ENCODE results near the gene USF1.
A peak's percentile ranks its signal among the peaks of the same experiment; 100 is the strongest.

USF1 gene

DNA sequence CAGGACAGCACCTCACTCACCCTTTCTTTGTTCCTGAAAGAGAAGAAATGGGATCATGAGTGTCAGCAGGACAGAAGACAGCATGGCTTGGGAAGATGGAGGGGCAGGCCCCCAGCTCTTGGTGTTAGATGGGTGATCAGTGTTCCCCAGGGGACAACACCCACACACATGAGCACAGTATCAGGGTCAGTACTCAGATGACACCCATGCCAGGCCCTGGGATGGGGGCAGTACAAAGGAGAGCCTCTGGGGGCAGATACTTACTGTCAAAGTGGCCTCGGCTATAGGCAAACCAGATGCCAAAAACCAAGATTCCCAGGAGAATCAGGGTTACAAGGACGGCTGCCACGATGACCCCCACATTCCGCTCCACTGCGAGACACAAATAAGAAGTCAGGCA lies 46.4 kb downstream of the USF1 start:
- H3K27ac ChIP-seq (ENCODE audit: low read length), result no peak overlapping the region
- H3K9ac ChIP-seq (ENCODE audit: low read depth, low read length), result no peak overlapping the region
- no peaks in the 10 kb centered on the region for H3K79me2 ChIP-seq (ENCODE audit: insufficient read depth, low read length)
- H2AFZ ChIP-seq (ENCODE audit: low read depth, low read length), result no peak overlapping the region
- H3K36me3 ChIP-seq (ENCODE audit: insufficient read depth, low read length), result peaks cover 8% of the 10 kb centered on the region; the same call in 1 of the 2 replicates
- H3K9me3 ChIP-seq (ENCODE audit: insufficient read depth, low read length, severe bottlenecking), result no peaks in the 10 kb centered on the region
- no peak for DNase-seq
- no peak; the same call in 2 of the 3 replicates for ATAC-seq (ENCODE audit: insufficient read depth, low read depth)
- no peak overlapping the region for H3K4me2 ChIP-seq (ENCODE audit: insufficient read depth, low read length)
- H4K20me1 ChIP-seq (ENCODE audit: insufficient read depth, low read length), result no peaks in the 10 kb centered on the region
- H3K4me1 ChIP-seq (ENCODE audit: insufficient read depth, low read length), result no peaks in the 10 kb centered on the region
- no peak overlapping the region for H3K4me3 ChIP-seq (ENCODE audit: low read depth in 1 of 2, low read length in 2 of 2)
- no peak for TF ChIP-seq EZH2 (IDR thresholded peaks at IDR 0.05; ENCODE audit: borderline replicate concordance, low read depth, low read length, severe bottlenecking)
- TF ChIP-seq, protein P1, sequence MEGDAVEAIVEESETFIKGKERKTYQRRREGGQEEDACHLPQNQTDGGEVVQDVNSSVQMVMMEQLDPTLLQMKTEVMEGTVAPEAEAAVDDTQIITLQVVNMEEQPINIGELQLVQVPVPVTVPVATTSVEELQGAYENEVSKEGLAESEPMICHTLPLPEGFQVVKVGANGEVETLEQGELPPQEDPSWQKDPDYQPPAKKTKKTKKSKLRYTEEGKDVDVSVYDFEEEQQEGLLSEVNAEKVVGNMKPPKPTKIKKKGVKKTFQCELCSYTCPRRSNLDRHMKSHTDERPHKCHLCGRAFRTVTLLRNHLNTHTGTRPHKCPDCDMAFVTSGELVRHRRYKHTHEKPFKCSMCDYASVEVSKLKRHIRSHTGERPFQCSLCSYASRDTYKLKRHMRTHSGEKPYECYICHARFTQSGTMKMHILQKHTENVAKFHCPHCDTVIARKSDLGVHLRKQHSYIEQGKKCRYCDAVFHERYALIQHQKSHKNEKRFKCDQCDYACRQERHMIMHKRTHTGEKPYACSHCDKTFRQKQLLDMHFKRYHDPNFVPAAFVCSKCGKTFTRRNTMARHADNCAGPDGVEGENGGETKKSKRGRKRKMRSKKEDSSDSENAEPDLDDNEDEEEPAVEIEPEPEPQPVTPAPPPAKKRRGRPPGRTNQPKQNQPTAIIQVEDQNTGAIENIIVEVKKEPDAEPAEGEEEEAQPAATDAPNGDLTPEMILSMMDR (IDR thresholded peaks at IDR 0.05; ENCODE audit: borderline replicate concordance, extremely low read depth, low read length, poor library complexity, severe bottlenecking), result no peak
- H3K27me3 ChIP-seq (ENCODE audit: insufficient read depth, low read length, poor library complexity), result no peaks in the 10 kb centered on the region

DNA sequence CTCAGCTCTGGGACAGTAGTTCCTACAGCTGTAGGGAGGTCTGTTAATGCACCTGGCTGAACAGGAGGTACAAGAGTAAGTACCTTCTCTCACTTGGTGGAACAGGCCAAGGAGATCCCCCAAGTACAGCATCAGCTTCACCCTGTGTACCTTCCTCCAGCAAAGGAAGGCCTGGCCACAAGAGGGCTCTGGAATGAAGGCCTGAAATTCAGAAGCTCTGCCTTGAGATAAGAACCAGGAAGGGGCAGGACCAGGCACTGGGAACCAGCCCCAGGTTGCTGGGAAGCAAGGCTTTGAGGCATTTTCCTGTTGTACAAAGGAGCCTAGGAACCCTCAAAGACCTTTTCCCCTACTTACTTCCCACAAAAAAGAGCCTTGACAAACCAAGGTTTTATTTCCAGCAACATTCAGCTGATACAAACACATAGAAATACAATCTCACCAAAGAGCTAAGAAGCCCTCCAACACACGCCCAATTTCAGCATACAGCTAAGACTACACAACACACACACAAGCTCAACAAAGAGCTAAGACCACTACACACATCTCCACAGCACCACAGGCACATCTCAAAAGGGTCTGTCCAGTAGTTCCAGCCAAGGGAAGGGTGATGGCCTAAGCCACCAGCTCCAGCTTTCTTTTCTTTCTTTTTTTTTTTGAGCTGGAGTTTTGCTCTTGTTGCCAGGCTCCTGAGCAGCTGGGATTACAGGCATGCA lies 48.3 kb downstream of the USF1 start:
- H3K4me1 ChIP-seq (ENCODE audit: insufficient read depth, low read length), result no peaks in the 10 kb centered on the region
- H3K36me3 ChIP-seq (ENCODE audit: insufficient read depth, low read length), result peaks cover 8% of the 10 kb centered on the region; the same call in 1 of the 2 replicates
- H3K9me3 ChIP-seq (ENCODE audit: insufficient read depth, low read length, severe bottlenecking), result no peaks in the 10 kb centered on the region
- no peaks in the 10 kb centered on the region for H3K79me2 ChIP-seq (ENCODE audit: insufficient read depth, low read length)
- no peak overlapping the region for H3K27ac ChIP-seq (ENCODE audit: low read length)
- H3K4me3 ChIP-seq (ENCODE audit: low read depth in 1 of 2, low read length in 2 of 2), result no peak overlapping the region
- H3K9ac ChIP-seq (ENCODE audit: low read depth, low read length), result no peak overlapping the region
- ATAC-seq (ENCODE audit: insufficient read depth, low read depth) (peak; percentile 88), DNase-seq (peak; percentile 58)
- no peaks in the 10 kb centered on the region for H3K27me3 ChIP-seq (ENCODE audit: insufficient read depth, low read length, poor library complexity)
- H3K4me2 ChIP-seq (ENCODE audit: insufficient read depth, low read length), result no peak overlapping the region
- no peak for TF ChIP-seq EZH2 (IDR thresholded peaks at IDR 0.05; ENCODE audit: borderline replicate concordance, low read depth, low read length, severe bottlenecking)
- TF ChIP-seq, protein P1 (IDR thresholded peaks at IDR 0.05; ENCODE audit: borderline replicate concordance, extremely low read depth, low read length, poor library complexity, severe bottlenecking), result peak; percentile 71
- H4K20me1 ChIP-seq (ENCODE audit: insufficient read depth, low read length), result no peaks in the 10 kb centered on the region
- peak overlapping the region; percentile 60; the same call in 1 of the 2 replicates for H2AFZ ChIP-seq (ENCODE audit: low read depth, low read length)

DNA sequence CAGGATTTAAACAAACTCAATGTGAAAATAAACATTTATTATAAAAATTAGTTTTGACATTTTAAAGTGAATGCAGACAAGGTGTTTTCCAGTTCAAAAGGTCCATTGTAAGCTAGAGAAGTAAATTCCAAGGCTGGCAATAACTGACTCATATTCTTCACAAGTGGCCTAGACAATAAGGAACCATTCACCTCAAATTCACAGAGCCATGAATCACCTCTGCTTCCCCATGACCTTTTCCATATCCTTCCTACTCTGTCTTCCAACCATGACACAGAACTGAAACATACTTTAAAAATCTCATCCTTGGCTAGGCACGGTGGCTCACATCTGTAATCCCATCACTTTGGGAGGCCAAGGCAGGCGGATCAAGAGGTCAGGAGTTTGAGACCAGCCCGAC lies 49.6 kb downstream of the USF1 start:
- no peak for DNase-seq
- no peaks in the 10 kb centered on the region for H3K79me2 ChIP-seq (ENCODE audit: insufficient read depth, low read length)
- H3K4me2 ChIP-seq (ENCODE audit: insufficient read depth, low read length), result no peak overlapping the region
- peaks cover 8% of the 10 kb centered on the region; the same call in 1 of the 2 replicates for H3K36me3 ChIP-seq (ENCODE audit: insufficient read depth, low read length)
- ATAC-seq (ENCODE audit: insufficient read depth, low read depth), result no peak
- no peak overlapping the region for H3K27ac ChIP-seq (ENCODE audit: low read length)
- H2AFZ ChIP-seq (ENCODE audit: low read depth, low read length), result no peak overlapping the region
- no peak overlapping the region for H3K4me3 ChIP-seq (ENCODE audit: low read depth in 1 of 2, low read length in 2 of 2)
- H3K9me3 ChIP-seq (ENCODE audit: insufficient read depth, low read length, severe bottlenecking), result no peaks in the 10 kb centered on the region
- H3K4me1 ChIP-seq (ENCODE audit: insufficient read depth, low read length), result no peaks in the 10 kb centered on the region
- H4K20me1 ChIP-seq (ENCODE audit: insufficient read depth, low read length), result no peaks in the 10 kb centered on the region
- no peaks in the 10 kb centered on the region for H3K27me3 ChIP-seq (ENCODE audit: insufficient read depth, low read length, poor library complexity)
- H3K9ac ChIP-seq (ENCODE audit: low read depth, low read length), result no peak overlapping the region
- TF ChIP-seq EZH2 (IDR thresholded peaks at IDR 0.05; ENCODE audit: borderline replicate concordance, low read depth, low read length, severe bottlenecking), result no peak
- TF ChIP-seq, protein P1 (IDR thresholded peaks at IDR 0.05; ENCODE audit: borderline replicate concordance, extremely low read depth, low read length, poor library complexity, severe bottlenecking), result no peak

All from DND-41 (cell line).